ENCODE results near the gene FRS3.

FRS3 gene

GRCh38 chr6:41724586-41725501 is 54.9 kb downstream of the FRS3 start:
- POLR2A ChIA-PET = interaction anchor here (0.9 to 1.0 kb wide), 2 partner anchors 9 to 10 kb away, joined by 3 read pairs; no protein-coding TSS in a partner anchor
- Histone ChIP-seq H3K4me3 (ENCODE audit: low read depth, low read length) (no peak overlapping the region), H3K27ac (ENCODE audit: extremely low read depth, low read depth, low read length) (no peak overlapping the region)

More at GRCh38 chr6:41724586-41725501, 54.9 kb downstream of the FRS3 start:
- Histone ChIP-seq H3K9me3 (ENCODE audit: control insufficient read depth, insufficient read depth, low read depth, low read length) (no peaks in the 10 kb centered on the region), H3K4me1 (ENCODE audit: control insufficient read depth, insufficient read depth, low read length) (no peaks in the 10 kb centered on the region; the same call in 1 of the 2 replicates), H3K36me3 (ENCODE audit: control insufficient read depth in 2 of 2, insufficient read depth in 1 of 2, low read length in 2 of 2) (no peaks in the 10 kb centered on the region)
- no peak for TF ChIP-seq ZNF549 (tag by site-specific recombination; IDR thresholded peaks at IDR 0.05)
- TF ChIP-seq ZNF449 (tag by site-specific recombination; IDR thresholded peaks at IDR 0.05) = no peak
- TF ChIP-seq ZBTB11 (tag by site-specific recombination; conservative IDR thresholded peaks at IDR 0.05; ENCODE audit: low read depth) = no peak
- no peak for TF ChIP-seq ZFP37 (tag by site-specific recombination; IDR thresholded peaks at IDR 0.05)
- TF ChIP-seq ZNF548 (tag by site-specific recombination; IDR thresholded peaks at IDR 0.05) = no peak
- no peak for TF ChIP-seq ZNF10 (tag by site-specific recombination; IDR thresholded peaks at IDR 0.05)
- TF ChIP-seq PATZ1 (tag by site-specific recombination; IDR thresholded peaks at IDR 0.05) = no peak
- no peak for TF ChIP-seq ZSCAN16 (tag by site-specific recombination; IDR thresholded peaks at IDR 0.05)
- TF ChIP-seq AEBP2 (tag by site-specific recombination; IDR thresholded peaks at IDR 0.05; ENCODE audit: borderline replicate concordance) = no peak
- TF ChIP-seq ZNF214 (tag by site-specific recombination; IDR thresholded peaks at IDR 0.05; ENCODE audit: borderline replicate concordance) = no peak
- TF ChIP-seq ZNF48 (tag by site-specific recombination; IDR thresholded peaks at IDR 0.05) = no peak
- TF ChIP-seq ZNF311 (tag by site-specific recombination; IDR thresholded peaks at IDR 0.05; ENCODE audit: borderline replicate concordance) = no peak
- TF ChIP-seq OSR2 (tag by site-specific recombination; IDR thresholded peaks at IDR 0.05) = no peak
- no peak for TF ChIP-seq ZBTB1 (tag by site-specific recombination; IDR thresholded peaks at IDR 0.05)
- TF ChIP-seq ZFHX2 (tag by site-specific recombination; conservative IDR thresholded peaks at IDR 0.05) = no peak
- no peak for TF ChIP-seq ZNF239 (tag by site-specific recombination; IDR thresholded peaks at IDR 0.05)
- CTCF ChIA-PET = interaction anchor here (0.6 to 1.8 kb wide), 7 partner anchors 9 to 89 kb away, joined by 3 to 4 read pairs (median 3); partner anchors contain the start of gene TOMM6
